H9 (cell line): ENCODE results near the gene DEFB123. TPM values are rescaled to one million over a fixed set of nuclear protein-coding genes. Genes with fewer than 3 reads are reported as not detected.

Experiments
- DNase-seq: peaks from one replicate; pipeline ENCODE4 v3.0.0-alpha.2; 2017
- H2AFZ ChIP-seq: one replicate; pipeline ENCODE4 v1.6.1; 2013; ENCODE audit warnings: mild to moderate bottlenecking, low read length, control low read depth, moderate library complexity
- H2AK5ac ChIP-seq: 2 replicates; pipeline ENCODE4 v1.6.1; 2013; ENCODE audit warnings: low read length, control low read depth, mixed read lengths; ENCODE audit not compliant: insufficient read length
- H2BK120ac ChIP-seq: one replicate; pipeline ENCODE4 v1.6.1; 2013; ENCODE audit warnings: low read depth, mild to moderate bottlenecking, low read length, control low read depth, inconsistent platforms; ENCODE audit not compliant: poor library complexity, severe bottlenecking
- H2BK12ac ChIP-seq: 2 replicates; pipeline ENCODE4 v1.6.1; 2013; ENCODE audit warnings: low read length, control low read depth, mixed read lengths, low read depth; ENCODE audit not compliant: insufficient read length
- H2BK15ac ChIP-seq: 2 replicates; pipeline ENCODE4 v1.6.1; 2013; ENCODE audit warnings: low read depth, low read length, control low read depth
- H2BK20ac ChIP-seq: one replicate; pipeline ENCODE4 v1.6.1; 2013; ENCODE audit warnings: low read depth, mild to moderate bottlenecking, low read length, control low read depth, inconsistent platforms; ENCODE audit not compliant: poor library complexity, severe bottlenecking
- H2BK5ac ChIP-seq: 2 replicates; pipeline ENCODE4 v1.6.1; 2013; ENCODE audit warnings: low read length, control low read depth, mixed read lengths; ENCODE audit not compliant: insufficient read length
- H3K14ac ChIP-seq: 2 replicates; pipeline ENCODE4 v1.6.1; 2013; ENCODE audit warnings: low read length, control low read depth; ENCODE audit not compliant: insufficient read depth
- H3K18ac ChIP-seq: 2 replicates; pipeline ENCODE4 v1.6.1; 2013; ENCODE audit warnings: low read depth, mild to moderate bottlenecking, mixed read lengths, low read length, control low read depth; ENCODE audit not compliant: insufficient read length
- H3K23ac ChIP-seq: 2 replicates; pipeline ENCODE4 v1.6.1; 2013; ENCODE audit warnings: low read length, control low read depth, mixed read lengths, low read depth; ENCODE audit not compliant: insufficient read length
- H3K23me2 ChIP-seq: 2 replicates; pipeline ENCODE4 v1.6.1; 2013; ENCODE audit warnings: low read depth, mild to moderate bottlenecking, mixed read lengths, low read length, control low read depth; ENCODE audit not compliant: insufficient read length, poor library complexity, severe bottlenecking
- H3K27ac ChIP-seq: 2 replicates; pipeline ENCODE4 v1.5.1; 2013; ENCODE audit warnings: low read length, control low read depth, mixed read lengths, low read depth; ENCODE audit not compliant: insufficient read length
- H3K27me3 ChIP-seq: 2 replicates; pipeline ENCODE4 v1.6.1; 2013; ENCODE audit warnings: low read length, control low read depth, inconsistent platforms; ENCODE audit not compliant: insufficient read depth
- H3K4ac ChIP-seq: 2 replicates; pipeline ENCODE4 v1.6.1; 2013; ENCODE audit warnings: low read depth, mild to moderate bottlenecking, control low read depth, inconsistent platforms, low read length, moderate library complexity
- H3K4me1 ChIP-seq: 2 replicates; pipeline ENCODE4 v1.6.1; 2013; ENCODE audit warnings: low read length, control low read depth, inconsistent platforms; ENCODE audit not compliant: insufficient read depth
- H3K4me2 ChIP-seq: 2 replicates; pipeline ENCODE4 v1.6.1; 2013; ENCODE audit warnings: low read length, control low read depth, mixed read lengths; ENCODE audit not compliant: insufficient read length, insufficient read depth
- H3K56ac ChIP-seq: 2 replicates; pipeline ENCODE4 v1.6.1; 2013; ENCODE audit warnings: low read depth, mild to moderate bottlenecking, mixed read lengths, low read length, control low read depth; ENCODE audit not compliant: insufficient read length
- H3K79me1 ChIP-seq: 2 replicates; pipeline ENCODE4 v1.6.1; 2013; ENCODE audit warnings: low read depth, mild to moderate bottlenecking, moderate library complexity, low read length, control low read depth, inconsistent platforms; ENCODE audit not compliant: insufficient read depth, poor library complexity, severe bottlenecking
- H3K79me2 ChIP-seq: 2 replicates; pipeline ENCODE4 v1.6.1; 2013; ENCODE audit warnings: low read length, control low read depth, inconsistent platforms; ENCODE audit not compliant: insufficient read depth
- H3K9ac ChIP-seq: 2 replicates; pipeline ENCODE4 v1.6.1; 2013; ENCODE audit warnings: low read length, control low read depth, mixed read lengths; ENCODE audit not compliant: insufficient read length; ENCODE audit errors: extremely low read depth
- H3K9me3 ChIP-seq: one replicate; pipeline ENCODE4 v1.6.1; 2013; ENCODE audit warnings: low read depth, low read length, inconsistent platforms; ENCODE audit not compliant: control insufficient read depth
- H3T11ph ChIP-seq: one replicate; pipeline ENCODE4 v1.6.1; 2013; ENCODE audit warnings: mild to moderate bottlenecking, low read length, control low read depth, inconsistent platforms
- H4K20me1 ChIP-seq: one replicate; pipeline ENCODE4 v1.6.1; 2013; ENCODE audit not compliant: control insufficient read depth, insufficient read length, insufficient read depth
- H4K5ac ChIP-seq: 2 replicates; pipeline ENCODE4 v1.6.1; 2013; ENCODE audit warnings: low read depth, mild to moderate bottlenecking, mixed read lengths, low read length, control low read depth; ENCODE audit not compliant: insufficient read length
- H4K8ac ChIP-seq: replicated peaks from 2 replicates; pipeline ENCODE4 v1.6.1; 2013; ENCODE audit warnings: low read length, control low read depth, mixed read lengths, low read depth; ENCODE audit not compliant: insufficient read length
- H4K91ac ChIP-seq: 2 replicates; pipeline ENCODE4 v1.6.1; 2013; ENCODE audit warnings: low read depth, mild to moderate bottlenecking, moderate library complexity, mixed read lengths, low read length, control low read depth; ENCODE audit not compliant: insufficient read length
- H3K27ac Mint-ChIP-seq, 3 experiments: 2 replicates in 2 of 3; 3 replicates in 1 of 3; pipeline ENCODE4 v1.8.0; 2020 to 2021; ENCODE audit warnings: mixed read lengths in 3 of 3, mild to moderate bottlenecking in 1 of 3, moderate library complexity in 1 of 3
- H3K27me3 Mint-ChIP-seq: 2 replicates; pipeline ENCODE4 v1.8.0; 2021; ENCODE audit warnings: low read depth, mild to moderate bottlenecking, moderate library complexity, mixed read lengths
- H3K36me3 Mint-ChIP-seq, 3 experiments: 2 replicates in 2 of 3; 3 replicates in 1 of 3; pipeline ENCODE4 v1.8.0; 2020 to 2021; ENCODE audit warnings: low read depth in 3 of 3, mixed read lengths in 3 of 3; ENCODE audit not compliant: insufficient read depth in 1 of 3
- H3K4me1 Mint-ChIP-seq, 2 experiments: 2 replicates each; pipeline ENCODE4 v1.8.0; 2020; ENCODE audit warnings: mixed read lengths in 2 of 2
- H3K4me3 Mint-ChIP-seq, 2 experiments: 2 replicates in 1 of 2; 3 replicates in 1 of 2; pipeline ENCODE4 v1.8.0; 2020 to 2021; ENCODE audit warnings: mild to moderate bottlenecking in 2 of 2, mixed read lengths in 2 of 2, moderate library complexity in 1 of 2
- H3K9me3 Mint-ChIP-seq, 2 experiments: 2 replicates in 1 of 2; 3 replicates in 1 of 2; pipeline ENCODE4 v1.8.0; 2020; ENCODE audit warnings: mild to moderate bottlenecking in 2 of 2, mixed read lengths in 2 of 2, moderate library complexity in 1 of 2
- WGBS: extraction: QIAGEN DNeasy Blood & Tissue Kit; methylation state at CpG from one replicate; pipeline ENCODE4 v1.1.7; 2013; ENCODE audit warnings: missing lambda C conversion rate, low lambda C conversion rate, mixed read lengths; ENCODE audit not compliant: insufficient read length; ENCODE audit errors: extremely low coverage; 5-methylcytosine and 5-hydroxymethylcytosine counted together
- total RNA-seq: library from RNA; stranded (reverse); gene quantifications from 2 replicates; pipeline ENCODE4 v1.2.1, GENCODE V29; 2021
- TF ChIP-seq, protein P1 (sequence below): fragments of 200-600 bp; sonication (generic); conservative IDR thresholded peaks from 3 replicates; pipeline ENCODE4 v1.8.0; 2021; ENCODE audit warnings: antibody characterized with exemption, mild to moderate bottlenecking

DEFB123 gene
- total RNA-seq, 1 experiment from 2014 or later = not detected

DNA sequence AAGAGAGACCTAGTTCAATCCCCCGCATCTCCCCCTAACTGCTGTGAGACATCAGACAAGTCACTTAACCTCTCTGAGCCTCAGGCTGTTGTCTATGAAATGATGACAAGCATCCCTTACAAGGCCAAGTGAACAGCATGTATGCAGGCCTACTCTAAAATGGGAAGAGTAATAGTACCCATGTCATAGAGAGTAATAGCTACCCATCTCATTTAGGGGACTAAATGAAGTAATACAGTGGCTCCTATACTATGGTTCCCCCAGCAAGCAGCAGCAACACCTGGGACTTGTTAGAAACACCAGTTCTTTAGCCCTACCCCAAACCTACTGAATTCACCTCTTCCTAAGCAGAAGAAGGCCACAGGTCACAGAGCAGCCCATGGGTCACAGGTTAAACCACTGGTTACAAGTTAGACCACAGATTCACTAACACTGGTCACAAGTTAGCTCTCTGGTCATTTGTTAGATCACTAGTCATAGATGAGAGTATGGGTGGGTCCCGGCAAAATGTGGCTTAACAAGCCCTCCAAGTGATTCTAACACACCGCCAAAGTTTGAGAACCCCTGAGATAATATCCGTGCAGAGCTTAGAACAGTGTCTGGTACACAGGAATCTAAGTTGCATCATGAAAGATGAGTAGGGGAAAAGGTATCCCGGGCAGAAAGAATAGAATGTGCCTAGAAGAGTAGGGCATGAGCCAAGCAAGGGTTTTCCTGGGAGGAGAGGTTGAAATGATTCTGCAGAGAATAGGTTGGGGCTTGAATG, 33.1 kb downstream of the DEFB123 start:
- Histone ChIP-seq H3K4me1 (no peaks in the 10 kb centered on the region), H3K14ac (no peak overlapping the region), H4K20me1 (no peaks in the 10 kb centered on the region), H3K56ac (no peak overlapping the region), H3K27ac (no peak overlapping the region), H2BK5ac (no peak overlapping the region), H2BK120ac (no peak overlapping the region), H3K23me2 (no peaks in the 10 kb centered on the region), H4K91ac (no peak overlapping the region), H3T11ph (no peak overlapping the region), H4K8ac (no peak overlapping the region), H3K9me3 (peaks cover 53% of the 10 kb centered on the region), H3K79me2 (no peaks in the 10 kb centered on the region), H2BK20ac (no peak overlapping the region), H2AK5ac (no peak overlapping the region), H3K4ac (no peak overlapping the region), H4K5ac (no peak overlapping the region), H3K4me2 (no peak overlapping the region), H3K79me1 (no peaks in the 10 kb centered on the region), H3K23ac (no peak overlapping the region), H2BK15ac (no peak overlapping the region), H3K9ac (no peak overlapping the region), H2BK12ac (no peak overlapping the region), H3K27me3 (no peaks in the 10 kb centered on the region), H3K18ac (no peak overlapping the region), H2AFZ (no peak overlapping the region)
- Mint-ChIP-seq H3K9me3 (peaks cover 59 to 65% of the 10 kb centered on the region in 2 experiments), H3K4me1 (no peaks in the 10 kb centered on the region), H3K36me3 (peaks cover 7 to 40% (median 17%) of the 10 kb centered on the region in 3 experiments; a peak in 6 of 7 replicates), H3K27me3 (peaks cover 20% of the 10 kb centered on the region), H3K4me3 (no peak overlapping the region), H3K27ac (no peak overlapping the region)
- no CpG with 5 or more reads among the region's 5 CpGs for WGBS
- DNase-seq = no peak
- TF ChIP-seq, protein P1, sequence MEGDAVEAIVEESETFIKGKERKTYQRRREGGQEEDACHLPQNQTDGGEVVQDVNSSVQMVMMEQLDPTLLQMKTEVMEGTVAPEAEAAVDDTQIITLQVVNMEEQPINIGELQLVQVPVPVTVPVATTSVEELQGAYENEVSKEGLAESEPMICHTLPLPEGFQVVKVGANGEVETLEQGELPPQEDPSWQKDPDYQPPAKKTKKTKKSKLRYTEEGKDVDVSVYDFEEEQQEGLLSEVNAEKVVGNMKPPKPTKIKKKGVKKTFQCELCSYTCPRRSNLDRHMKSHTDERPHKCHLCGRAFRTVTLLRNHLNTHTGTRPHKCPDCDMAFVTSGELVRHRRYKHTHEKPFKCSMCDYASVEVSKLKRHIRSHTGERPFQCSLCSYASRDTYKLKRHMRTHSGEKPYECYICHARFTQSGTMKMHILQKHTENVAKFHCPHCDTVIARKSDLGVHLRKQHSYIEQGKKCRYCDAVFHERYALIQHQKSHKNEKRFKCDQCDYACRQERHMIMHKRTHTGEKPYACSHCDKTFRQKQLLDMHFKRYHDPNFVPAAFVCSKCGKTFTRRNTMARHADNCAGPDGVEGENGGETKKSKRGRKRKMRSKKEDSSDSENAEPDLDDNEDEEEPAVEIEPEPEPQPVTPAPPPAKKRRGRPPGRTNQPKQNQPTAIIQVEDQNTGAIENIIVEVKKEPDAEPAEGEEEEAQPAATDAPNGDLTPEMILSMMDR = no peak
